SK-MEL-5 (cell line): ENCODE data around the gene HTR1A. TPM values are rescaled to one million over a fixed set of nuclear protein-coding genes. Genes with fewer than 3 reads are reported as not detected.
A peak's percentile ranks its signal among the peaks of the same experiment; 100 is the strongest.

ENCODE experiments used
- DNase-seq: peaks from one replicate; pipeline ENCODE4 v3.0.0-alpha.2; 2016; ENCODE audit warnings: low read depth, low spot score
- in situ Hi-C: cut with HindIII; loops from 2 replicates; pipeline ENCODE4 v1.10.0; 2016; ENCODE audit warnings: low sequenced_read_pairs, high pct_unique_total_duplicates, low pct_unique_long_range_greater_than_20kb
- polyA plus RNA-seq, 2 experiments: library from polyadenylated mRNA; depleted of rRNA; stranded (reverse); fragments of >200 nt; gene quantifications; 2 replicates each; pipeline ENCODE4 v1.2.3, GENCODE V29; 2015
- total RNA-seq: library from RNA; depleted of rRNA; stranded (reverse); fragments of >200 nt; shearing (Covaris generic); gene quantifications from 2 replicates; pipeline ENCODE4 v1.2.3, GENCODE V29; 2014; rRNA removed

The HTR1A gene
- not detected in 2 replicates for total RNA-seq
- not detected in 2 replicates for polyA plus RNA-seq (2015; cell fraction: cytosol; rRNA removed)
- not detected in 2 replicates for polyA plus RNA-seq (2015; cell fraction: nucleus; rRNA removed)

- in situ Hi-C loops: no loop called here
- no peak for DNase-seq
Measured at GRCh38 chr5:63962279-63962678, at the start of gene HTR1A. Gene HTR1A (minus strand): TSS chr5:63962445. CDS start chr5:63961719, 726 bp downstream.

GRCh38 chr5:64003966-64004365 lies 41.7 kb upstream of the HTR1A start:
- DNase-seq: no peak
- in situ Hi-C loops: no loop called here

- no peak for DNase-seq
- in situ Hi-C loops: no loop called here
Measured at GRCh38 chr5:64000096-64000495, 37.9 kb upstream of the HTR1A start.

GRCh38 chr5:63987053-63987452 lies 24.8 kb upstream of the HTR1A start:
- in situ Hi-C loops: no loop called here
- no peak for DNase-seq

GRCh38 chr5:63981864-63982263 lies 19.6 kb upstream of the HTR1A start:
- no peak for DNase-seq
- in situ Hi-C loops: no loop called here

GRCh38 chr5:63963926-63964325 lies 1.7 kb upstream of the HTR1A start:
- DNase-seq: no peak
- in situ Hi-C loops: no loop called here

GRCh38 chr5:63963080-63963735 lies 963 bp upstream of the HTR1A start:
- in situ Hi-C loops: no loop called here
- peak; percentile 81 for DNase-seq

GRCh38 chr5:63961598-63962161 lies 565 bp downstream of the HTR1A start:
- in situ Hi-C loops: no loop called here
- no peak for DNase-seq

- in situ Hi-C loops: no loop called here
- no peak for DNase-seq
Measured at GRCh38 chr5:63961125-63961597, 1.1 kb downstream of the HTR1A start.

- in situ Hi-C loops: no loop called here
- no peak for DNase-seq
Measured at GRCh38 chr5:63960646-63961045, 1.6 kb downstream of the HTR1A start.

- in situ Hi-C loops: no loop called here
Measured at GRCh38 chr5:63959177-63959982, 2.9 kb downstream of the HTR1A start.

GRCh38 chr5:63958654-63959053 lies 3.6 kb downstream of the HTR1A start:
- in situ Hi-C loops: no loop called here
- no peak for DNase-seq

More at GRCh38 chr5:63959177-63959982, 2.9 kb downstream of the HTR1A start:
- peak; percentile 3 for DNase-seq

GRCh38 chr5:63957617-63958016 lies 4.6 kb downstream of the HTR1A start:
- in situ Hi-C loops: no loop called here
- DNase-seq: no peak

GRCh38 chr5:63953217-63953616 lies 9.0 kb downstream of the HTR1A start:
- no peak for DNase-seq
- in situ Hi-C loops: no loop called here

GRCh38 chr5:63935103-63935502 lies 27.1 kb downstream of the HTR1A start:
- in situ Hi-C loops: no loop called here
- no peak for DNase-seq

- in situ Hi-C loops: no loop called here
- DNase-seq: no peak
Measured at GRCh38 chr5:63931836-63932235, 30.4 kb downstream of the HTR1A start.

- no peak for DNase-seq
- in situ Hi-C loops: no loop called here
Measured at GRCh38 chr5:63928451-63928850, 33.8 kb downstream of the HTR1A start.

GRCh38 chr5:63923914-63924313 lies 38.3 kb downstream of the HTR1A start:
- no peak for DNase-seq

More at GRCh38 chr5:63923914-63924313, 38.3 kb downstream of the HTR1A start:
- in situ Hi-C loops: no loop called here
